ENCODE measurements around the gene ZDHHC17.

DNA sequence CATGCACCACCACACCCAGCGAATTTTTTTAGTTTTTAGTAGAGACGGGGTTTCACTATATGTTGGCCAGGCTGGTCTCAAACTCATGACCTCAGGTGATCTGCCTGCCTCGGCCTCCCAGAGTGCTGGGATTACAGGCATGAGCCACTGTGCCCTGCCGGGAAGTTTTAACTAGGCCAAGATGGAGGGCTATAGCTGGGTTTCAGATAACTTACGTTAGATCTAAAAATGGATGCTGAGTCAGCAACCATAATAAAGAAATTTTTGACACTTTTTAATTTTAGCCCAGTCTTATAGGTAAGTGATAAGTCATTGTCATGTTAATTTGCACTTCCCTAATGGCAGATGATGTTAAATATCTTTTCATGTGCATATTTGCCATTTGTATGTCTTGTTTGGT lies 14.4 kb downstream of the ZDHHC17 start:
- TF ChIP-seq, protein P1, sequence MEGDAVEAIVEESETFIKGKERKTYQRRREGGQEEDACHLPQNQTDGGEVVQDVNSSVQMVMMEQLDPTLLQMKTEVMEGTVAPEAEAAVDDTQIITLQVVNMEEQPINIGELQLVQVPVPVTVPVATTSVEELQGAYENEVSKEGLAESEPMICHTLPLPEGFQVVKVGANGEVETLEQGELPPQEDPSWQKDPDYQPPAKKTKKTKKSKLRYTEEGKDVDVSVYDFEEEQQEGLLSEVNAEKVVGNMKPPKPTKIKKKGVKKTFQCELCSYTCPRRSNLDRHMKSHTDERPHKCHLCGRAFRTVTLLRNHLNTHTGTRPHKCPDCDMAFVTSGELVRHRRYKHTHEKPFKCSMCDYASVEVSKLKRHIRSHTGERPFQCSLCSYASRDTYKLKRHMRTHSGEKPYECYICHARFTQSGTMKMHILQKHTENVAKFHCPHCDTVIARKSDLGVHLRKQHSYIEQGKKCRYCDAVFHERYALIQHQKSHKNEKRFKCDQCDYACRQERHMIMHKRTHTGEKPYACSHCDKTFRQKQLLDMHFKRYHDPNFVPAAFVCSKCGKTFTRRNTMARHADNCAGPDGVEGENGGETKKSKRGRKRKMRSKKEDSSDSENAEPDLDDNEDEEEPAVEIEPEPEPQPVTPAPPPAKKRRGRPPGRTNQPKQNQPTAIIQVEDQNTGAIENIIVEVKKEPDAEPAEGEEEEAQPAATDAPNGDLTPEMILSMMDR (IDR thresholded peaks at IDR 0.05 in 2 of 3, conservative IDR thresholded peaks at IDR 0.05 in 1 of 3; ENCODE audit: borderline replicate concordance in 1 of 3, insufficient read depth in 1 of 3, low read depth in 2 of 3, low read length in 2 of 3), result no peak
- TF ChIP-seq SIN3A (IDR thresholded peaks at IDR 0.05; ENCODE audit: low read depth) (no peak), ZFX (IDR thresholded peaks at IDR 0.05) (no peak), ZNF274 (IDR thresholded peaks at IDR 0.05; ENCODE audit: low read depth, low read length) (no peak), YY1 (IDR thresholded peaks at IDR 0.05; ENCODE audit: extremely low read depth, insufficient replicate concordance, low read depth, low read length) (no peak), SP1 (IDR thresholded peaks at IDR 0.05; ENCODE audit: low read depth) (no peak), POLR2AphosphoS5 (IDR thresholded peaks at IDR 0.05; ENCODE audit: low read depth, low read length) (no peak), CEBPB (IDR thresholded peaks at IDR 0.05; ENCODE audit: low read depth) (no peak), EZH2 (IDR thresholded peaks at IDR 0.05) (no peak)
- TF ChIP-seq, protein P2, sequence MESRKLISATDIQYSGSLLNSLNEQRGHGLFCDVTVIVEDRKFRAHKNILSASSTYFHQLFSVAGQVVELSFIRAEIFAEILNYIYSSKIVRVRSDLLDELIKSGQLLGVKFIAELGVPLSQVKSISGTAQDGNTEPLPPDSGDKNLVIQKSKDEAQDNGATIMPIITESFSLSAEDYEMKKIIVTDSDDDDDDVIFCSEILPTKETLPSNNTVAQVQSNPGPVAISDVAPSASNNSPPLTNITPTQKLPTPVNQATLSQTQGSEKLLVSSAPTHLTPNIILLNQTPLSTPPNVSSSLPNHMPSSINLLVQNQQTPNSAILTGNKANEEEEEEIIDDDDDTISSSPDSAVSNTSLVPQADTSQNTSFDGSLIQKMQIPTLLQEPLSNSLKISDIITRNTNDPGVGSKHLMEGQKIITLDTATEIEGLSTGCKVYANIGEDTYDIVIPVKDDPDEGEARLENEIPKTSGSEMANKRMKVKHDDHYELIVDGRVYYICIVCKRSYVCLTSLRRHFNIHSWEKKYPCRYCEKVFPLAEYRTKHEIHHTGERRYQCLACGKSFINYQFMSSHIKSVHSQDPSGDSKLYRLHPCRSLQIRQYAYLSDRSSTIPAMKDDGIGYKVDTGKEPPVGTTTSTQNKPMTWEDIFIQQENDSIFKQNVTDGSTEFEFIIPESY (IDR thresholded peaks at IDR 0.05; ENCODE audit: extremely low read depth, insufficient replicate concordance, low read length), result no peak
- TF ChIP-seq, protein P3, sequence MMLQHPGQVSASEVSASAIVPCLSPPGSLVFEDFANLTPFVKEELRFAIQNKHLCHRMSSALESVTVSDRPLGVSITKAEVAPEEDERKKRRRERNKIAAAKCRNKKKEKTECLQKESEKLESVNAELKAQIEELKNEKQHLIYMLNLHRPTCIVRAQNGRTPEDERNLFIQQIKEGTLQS (IDR thresholded peaks at IDR 0.05), result no peak

All from HCT116 (cell line).